GM13977 (cell line): Measurements from ENCODE around the gene STAMBP.
A peak's percentile ranks its signal among the peaks of the same experiment; 100 is the strongest.

Experiments used
- DNase-seq: peaks from one replicate; pipeline ENCODE4 v3.0.0; 2012; ENCODE audit warnings: low spot score
- CTCF ChIP-seq: IDR thresholded peaks from 2 replicates; pipeline ENCODE4 v1.5.1; 2012; ENCODE audit warnings: mild to moderate bottlenecking, control low read depth; ENCODE audit not compliant: insufficient read depth; ENCODE audit errors: extremely low read depth, missing control alignments
- in situ Hi-C: fragments of 300-500 bp; cut with MboI; formaldehyde crosslinking; loops from one replicate; pipeline ENCODE4 v1.12.0; 2022; ENCODE audit warnings: low sequenced_read_pairs, low pct_unique_long_range_greater_than_20kb, mixed read lengths, inconsistent platforms; ENCODE audit not compliant: unreplicated experiment

The STAMBP gene

GRCh38 chr2:73842739-73843019, 13.9 kb downstream of the STAMBP start:
- in situ Hi-C loops = no loop called here
- no peak for DNase-seq
- no peak for TF ChIP-seq CTCF

GRCh38 chr2:73844087-73844486, 15.3 kb downstream of the STAMBP start:
- in situ Hi-C loops = no loop called here
- no peak for DNase-seq
- no peak for TF ChIP-seq CTCF

GRCh38 chr2:73850009-73850408, 21.2 kb downstream of the STAMBP start:
- DNase-seq = no peak
- no peak for TF ChIP-seq CTCF
- in situ Hi-C loops = no loop called here

- no peak for DNase-seq
- in situ Hi-C loops = no loop called here
- peak; percentile 20 for TF ChIP-seq CTCF
These were observed 22.5 kb downstream of the STAMBP start for GRCh38 chr2:73851274-73851673.

- no peak for TF ChIP-seq CTCF
- in situ Hi-C loops = no loop called here
- no peak for DNase-seq
These were observed 23.3 kb downstream of the STAMBP start for GRCh38 chr2:73852020-73852419.

- no peak for DNase-seq
- no peak for TF ChIP-seq CTCF
- in situ Hi-C loops = no loop called here
These were observed 26.8 kb downstream of the STAMBP start for GRCh38 chr2:73855526-73855925.

- TF ChIP-seq CTCF = no peak
- in situ Hi-C loops = no loop called here
- DNase-seq = no peak
These were observed 27.5 kb downstream of the STAMBP start for GRCh38 chr2:73856214-73856613.
